ENCODE results near the gene PABPN1L.

The PABPN1L gene

DNA sequence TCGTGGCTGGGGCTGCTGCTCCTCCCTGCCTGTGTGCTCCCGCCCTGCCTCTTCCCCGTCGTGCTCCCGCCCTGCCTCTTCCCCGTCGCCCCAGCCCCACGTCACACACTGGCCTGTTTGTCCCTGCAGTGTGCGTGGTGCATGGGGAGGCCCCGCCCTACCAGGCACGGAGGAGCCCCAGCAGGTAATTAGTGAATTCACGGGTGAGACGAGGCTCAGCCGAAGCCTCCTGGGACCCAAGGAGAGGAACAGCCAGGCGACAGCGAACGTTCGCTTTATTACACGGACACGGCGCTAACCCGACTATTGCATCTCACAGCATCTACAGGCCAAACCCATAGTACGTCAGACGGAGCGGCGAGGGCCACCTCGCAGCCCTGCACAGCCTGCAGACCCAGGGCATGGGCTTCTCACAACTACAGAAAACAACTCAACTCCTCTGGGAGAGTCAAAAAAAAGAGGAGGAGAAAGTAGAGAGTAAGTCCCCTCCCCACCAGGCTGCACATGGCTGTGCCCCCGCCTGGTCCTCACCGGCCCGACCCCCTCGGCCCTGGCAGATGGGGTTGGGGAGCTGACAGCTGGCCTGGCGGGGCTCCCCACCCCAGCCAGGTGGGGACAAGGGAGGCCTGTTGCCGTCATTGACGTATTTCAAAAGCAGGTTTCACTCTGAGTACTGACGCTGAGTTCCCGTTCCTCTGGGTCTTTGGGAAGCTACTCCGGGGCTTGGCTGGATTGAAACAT lies 4.3 kb upstream of the PABPN1L start:
- TF ChIP-seq, protein P1, sequence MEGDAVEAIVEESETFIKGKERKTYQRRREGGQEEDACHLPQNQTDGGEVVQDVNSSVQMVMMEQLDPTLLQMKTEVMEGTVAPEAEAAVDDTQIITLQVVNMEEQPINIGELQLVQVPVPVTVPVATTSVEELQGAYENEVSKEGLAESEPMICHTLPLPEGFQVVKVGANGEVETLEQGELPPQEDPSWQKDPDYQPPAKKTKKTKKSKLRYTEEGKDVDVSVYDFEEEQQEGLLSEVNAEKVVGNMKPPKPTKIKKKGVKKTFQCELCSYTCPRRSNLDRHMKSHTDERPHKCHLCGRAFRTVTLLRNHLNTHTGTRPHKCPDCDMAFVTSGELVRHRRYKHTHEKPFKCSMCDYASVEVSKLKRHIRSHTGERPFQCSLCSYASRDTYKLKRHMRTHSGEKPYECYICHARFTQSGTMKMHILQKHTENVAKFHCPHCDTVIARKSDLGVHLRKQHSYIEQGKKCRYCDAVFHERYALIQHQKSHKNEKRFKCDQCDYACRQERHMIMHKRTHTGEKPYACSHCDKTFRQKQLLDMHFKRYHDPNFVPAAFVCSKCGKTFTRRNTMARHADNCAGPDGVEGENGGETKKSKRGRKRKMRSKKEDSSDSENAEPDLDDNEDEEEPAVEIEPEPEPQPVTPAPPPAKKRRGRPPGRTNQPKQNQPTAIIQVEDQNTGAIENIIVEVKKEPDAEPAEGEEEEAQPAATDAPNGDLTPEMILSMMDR (conservative IDR thresholded peaks at IDR 0.05), result no peak

DNA sequence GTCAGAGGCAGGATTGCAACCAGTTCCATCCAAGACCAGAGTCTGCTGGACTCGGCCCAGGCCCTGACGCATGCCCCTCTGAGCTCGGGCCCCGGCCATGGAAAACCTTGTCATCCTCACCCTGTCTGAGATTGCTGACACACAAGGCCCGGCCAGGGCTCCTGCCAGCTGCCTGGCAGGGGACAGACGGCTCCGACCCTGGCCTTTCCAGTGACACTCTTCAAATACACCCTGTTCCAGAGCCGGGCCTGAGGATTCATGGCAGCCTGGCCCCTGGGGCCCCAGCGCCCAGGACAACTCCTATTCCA lies 3.2 kb upstream of the PABPN1L start:
- H3K27ac ChIP-seq, result no peak overlapping the region
- TF ChIP-seq, protein P1 (conservative IDR thresholded peaks at IDR 0.05), result no peak

More for the DNA sequence above, 4.3 kb upstream of the PABPN1L start:
- H3K27ac ChIP-seq, result no peak overlapping the region

DNA sequence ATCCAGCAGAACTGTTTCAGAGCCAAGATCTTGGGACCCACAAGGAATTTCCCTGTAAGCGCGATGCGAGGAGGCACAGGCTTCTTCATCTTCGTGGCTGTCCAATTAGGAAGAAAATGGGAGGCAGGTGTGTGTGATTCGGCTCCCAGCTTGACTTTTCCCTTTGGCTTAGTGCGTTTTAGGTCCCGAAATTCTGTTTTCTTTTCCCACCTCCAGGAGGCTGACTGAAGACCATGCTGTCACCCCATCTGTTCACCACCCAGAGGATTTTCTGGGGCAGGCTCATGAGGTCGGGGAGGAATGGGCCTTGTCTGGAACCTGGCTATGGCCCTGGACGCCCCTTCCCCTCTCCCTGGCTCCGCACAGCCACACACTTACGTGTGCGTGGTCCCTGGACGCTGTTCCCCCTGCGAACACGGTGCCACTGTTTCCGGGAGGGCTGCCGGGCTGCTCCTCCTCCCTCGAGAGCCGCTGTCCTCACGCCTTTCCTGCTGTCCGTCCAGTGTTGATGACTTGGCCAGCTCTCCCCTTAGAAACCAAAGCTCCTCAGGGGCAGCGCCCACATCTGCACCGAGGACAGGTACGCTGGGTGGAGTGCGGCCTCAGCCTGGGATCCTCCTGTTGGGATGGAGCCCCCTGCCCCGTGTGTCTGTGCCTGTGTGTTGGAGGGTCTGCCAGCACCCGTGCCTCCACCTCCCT lies 2.7 kb upstream of the PABPN1L start:
- no peak overlapping the region for H3K27ac ChIP-seq
- TF ChIP-seq, protein P1 (conservative IDR thresholded peaks at IDR 0.05), result no peak

DNA sequence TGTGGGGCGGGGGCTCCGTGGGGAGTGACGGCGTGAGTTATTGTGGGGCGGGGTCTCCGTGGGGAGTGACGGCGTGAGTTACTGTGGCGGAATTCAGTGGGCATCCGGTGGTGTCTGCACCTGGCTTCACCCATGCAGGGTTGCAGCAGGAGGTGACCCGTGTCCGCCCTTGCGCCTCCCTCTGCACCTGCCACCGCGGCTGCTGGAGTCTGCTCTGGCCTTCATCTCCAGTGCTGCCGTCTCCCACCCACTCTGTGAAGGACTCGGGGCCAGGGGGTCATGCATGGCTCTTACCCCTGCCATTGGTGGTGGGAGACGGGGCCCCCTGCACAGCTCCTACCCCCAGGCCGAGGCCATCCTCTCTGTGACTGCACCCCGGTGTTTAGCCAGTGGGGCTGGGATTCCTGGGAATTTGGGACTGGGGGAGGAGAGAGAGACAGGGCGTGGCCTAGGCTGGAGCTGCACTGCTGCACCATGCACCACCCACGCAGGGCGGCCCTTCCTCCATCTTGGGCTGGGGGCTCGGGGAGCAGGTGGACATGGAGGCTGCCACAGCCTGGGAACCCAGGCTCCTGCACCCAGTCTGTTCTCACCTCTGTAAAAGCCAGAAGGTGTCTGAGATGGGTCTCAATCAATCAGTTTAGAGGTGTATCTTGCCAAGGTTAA lies 1.3 kb upstream of the PABPN1L start:
- H3K27ac ChIP-seq, result no peak overlapping the region
- TF ChIP-seq, protein P1 (conservative IDR thresholded peaks at IDR 0.05), result no peak

DNA sequence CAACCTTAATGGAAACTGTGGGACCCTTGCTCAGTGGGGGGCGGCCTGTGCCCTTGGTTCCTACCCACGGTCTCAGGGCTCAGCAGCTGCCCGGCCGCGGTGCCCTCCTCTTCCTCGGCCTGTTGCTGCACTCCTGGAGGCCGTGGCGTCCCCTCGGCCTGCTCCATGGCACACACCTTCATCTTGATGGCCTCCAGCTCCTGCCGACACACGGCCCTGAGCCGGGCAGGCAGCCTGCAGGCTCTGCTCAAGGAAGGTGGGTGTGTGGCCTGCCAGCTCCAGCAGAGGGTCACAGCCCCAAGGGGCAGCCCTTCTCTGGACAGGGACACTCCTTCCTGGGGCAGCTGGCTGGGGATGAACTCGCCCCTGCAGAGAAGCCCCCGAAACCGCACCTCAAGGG lies 718 bp downstream of the PABPN1L start:
- no peak overlapping the region for H3K27ac ChIP-seq
- TF ChIP-seq, protein P1 (conservative IDR thresholded peaks at IDR 0.05), result no peak

DNA sequence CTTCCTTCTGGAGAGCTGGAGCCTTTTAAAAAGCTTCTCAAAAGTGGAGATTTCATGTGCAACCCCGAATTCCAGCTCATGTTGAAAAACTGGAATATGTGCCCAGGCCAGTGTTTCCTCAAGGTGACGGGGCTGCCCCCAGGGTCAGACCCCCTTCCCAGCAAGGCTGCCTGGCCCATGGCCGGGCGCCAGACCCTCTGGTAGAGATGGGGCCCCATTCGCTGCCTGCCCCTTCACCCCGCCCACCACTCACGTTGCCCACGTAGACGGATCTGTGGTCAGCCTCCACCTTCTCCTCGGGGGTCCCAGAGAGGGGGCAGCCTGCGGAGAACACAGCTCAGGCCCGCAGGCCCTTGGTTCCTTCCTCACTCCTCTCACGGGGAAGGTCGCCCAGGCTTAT lies 1.1 kb downstream of the PABPN1L start:
- TF ChIP-seq, protein P1 (conservative IDR thresholded peaks at IDR 0.05), result no peak
- no peak overlapping the region for H3K27ac ChIP-seq

DNA sequence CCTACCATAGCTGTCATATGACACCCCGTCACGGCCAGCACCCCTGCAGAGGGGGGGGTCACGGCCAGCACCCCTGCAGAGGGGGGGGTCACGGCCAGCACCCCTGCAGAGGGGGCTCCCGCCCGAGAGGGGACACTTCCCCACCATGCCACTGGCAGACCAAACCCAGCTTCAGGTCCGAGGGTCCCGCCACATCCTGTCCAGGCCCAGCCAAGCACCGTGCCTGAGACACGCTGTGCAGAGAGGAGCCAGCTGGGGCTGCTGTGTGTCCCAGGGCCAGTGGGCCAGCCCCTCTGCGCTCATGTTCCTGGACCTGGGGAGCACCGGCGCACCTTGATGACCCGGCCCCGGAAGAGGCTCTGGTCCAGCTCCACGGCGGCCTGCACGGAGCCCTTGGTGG lies 1.9 kb downstream of the PABPN1L start:
- TF ChIP-seq, protein P1 (conservative IDR thresholded peaks at IDR 0.05), result no peak
- no peak overlapping the region for H3K27ac ChIP-seq

All from VCaP (cell line).